HepG2 (cell line): ENCODE measurements around the gene NIPAL1. TPM values are rescaled to one million over a fixed set of nuclear protein-coding genes. Genes with fewer than 3 reads are reported as not detected.

Experiments
- ATAC-seq: fragments of 200-7000 bp; cut with Tn5 transposase; 3 replicates; pipeline ENCODE4 v1.9.1; 2020; ENCODE audit warnings: mild to moderate bottlenecking, moderate library complexity
- BruUV-seq: library from RNA; stranded (reverse); fragments of 400-500 nt; replicated peaks from 2 replicates; lab custom pipeline; 2021; lab: Mats Ljungman, UMichigan
- CTCF ChIA-PET: fragments of 300-600 bp; formaldehyde crosslinking; extraction: SDS; loops from one replicate; lab custom pipeline; 2021; ENCODE audit warnings: low total read pairs, inconsistent platforms, low intra/inter-chr PET ratio; lab: Yijun Ruan, JAX
- POLR2A ChIA-PET: fragments of 350-600 bp; sonication (Branson Sonifier 250); formaldehyde crosslinking; loops from one replicate; lab custom pipeline; 2020; ENCODE audit warnings: antibody characterized with exemption, inconsistent platforms; lab: Yijun Ruan, JAX
- DNase-seq: peaks from one replicate; pipeline ENCODE4 v3.0.0-alpha.2; 2015; ENCODE audit warnings: low spot score
- FAIRE-seq: peaks from 3 replicates; lab custom pipeline; 2011; peaks lifted over from hg19 to GRCh38; lab: Jason Lieb, UNC
- H2AFZ ChIP-seq: one replicate; pipeline ENCODE4 v1.6.1; 2011; ENCODE audit warnings: low read length, inconsistent platforms
- H3K27ac ChIP-seq: fragments of 300-600 bp; 3 replicates; pipeline ENCODE4 v1.8.0; 2011; ENCODE audit warnings: mixed run types, mild to moderate bottlenecking, mixed read lengths, low read length, inconsistent platforms; ENCODE audit not compliant: insufficient read depth; ENCODE audit errors: extremely low read length
- H3K27me3 ChIP-seq, 2 experiments: fragments of 200-600 bp in 1 of 2; 2 replicates in 1 of 2; 3 replicates in 1 of 2; pipeline versions ENCODE4 v1.6.0 to v1.8.0; 2011; ENCODE audit warnings: low read length in 2 of 2, mild to moderate bottlenecking in 2 of 2, moderate library complexity in 2 of 2, inconsistent platforms in 1 of 2; ENCODE audit not compliant: insufficient read depth in 2 of 2, control insufficient read depth in 1 of 2
- H3K36me3 ChIP-seq, 2 experiments: fragments of 200-600 bp in 1 of 2; replicated peaks in 1 of 2; 2 replicates in 1 of 2; 3 replicates in 1 of 2; pipeline versions ENCODE4 v1.5.1 to v1.8.0; 2011; ENCODE audit warnings: low read length in 2 of 2, inconsistent platforms in 1 of 2; ENCODE audit not compliant: insufficient read depth in 2 of 2, control insufficient read depth in 1 of 2
- H3K4me1 ChIP-seq: 2 replicates; pipeline ENCODE4 v1.5.1; 2012; ENCODE audit warnings: low read length, inconsistent platforms; ENCODE audit not compliant: insufficient read depth
- H3K4me2 ChIP-seq: 2 replicates; pipeline ENCODE4 v1.6.0; 2011; ENCODE audit warnings: low read depth, low read length, inconsistent platforms
- H3K4me3 ChIP-seq, 3 experiments: fragments of 200-600 bp in 1 of 3; sonication (generic), shearing (Covaris generic) in 1 of 3; replicated peaks in 1 of 3; 2 replicates each; pipeline ENCODE4 v1.5.1; 2011 to 2016; ENCODE audit warnings: low read length in 3 of 3, inconsistent platforms in 2 of 3, low read depth in 2 of 3, mild to moderate bottlenecking in 2 of 3, control low read depth in 1 of 3, mixed read lengths in 1 of 3; ENCODE audit not compliant: insufficient read depth in 1 of 3
- H3K79me2 ChIP-seq: one replicate; pipeline ENCODE4 v1.6.1; 2011; ENCODE audit warnings: low read length, inconsistent platforms; ENCODE audit not compliant: insufficient read depth
- H3K9ac ChIP-seq: 2 replicates; pipeline ENCODE4 v1.6.0; 2011; ENCODE audit warnings: mild to moderate bottlenecking, low read depth, low read length, inconsistent platforms; ENCODE audit not compliant: insufficient read depth
- H3K9me3 ChIP-seq: 2 replicates; pipeline ENCODE4 v1.5.1; 2012; ENCODE audit warnings: mild to moderate bottlenecking, low read length
- H4K20me1 ChIP-seq: 2 replicates; pipeline ENCODE4 v1.6.0; 2011; ENCODE audit warnings: inconsistent platforms, mild to moderate bottlenecking, low read length, moderate library complexity; ENCODE audit not compliant: insufficient read depth
- ATF6 ChIP-seq: sonication (generic); formaldehyde crosslinking; conservative IDR thresholded peaks from 2 replicates; pipeline ENCODE4 v1.4.0; 2020; ENCODE audit warnings: missing genetic modification reagents
- CREB1 ChIP-seq, 2 experiments: fragments of 450-650 bp in 1 of 2; IDR thresholded peaks; 2 replicates each; pipeline ENCODE4 v1.6.1; 2016 to 2017; ENCODE audit warnings: control low read depth in 1 of 2, mild to moderate bottlenecking in 1 of 2, missing compliant biosample characterization in 1 of 2, missing genetic modification characterization in 1 of 2
- FOXP4 ChIP-seq: sonication (generic); formaldehyde crosslinking; IDR thresholded peaks from 2 replicates; pipeline ENCODE4 v1.4.0; 2020; ENCODE audit warnings: missing genetic modification reagents
- JUND ChIP-seq: sonication (generic); formaldehyde crosslinking; IDR thresholded peaks from 2 replicates; pipeline ENCODE4 v1.8.0; 2022; ENCODE audit warnings: mild to moderate bottlenecking, missing genetic modification reagents
- MAFK ChIP-seq, 2 experiments: IDR thresholded peaks in 1 of 2; conservative IDR thresholded peaks in 1 of 2; 2 replicates each; pipeline ENCODE4 v1.6.1; 2011; ENCODE audit warnings: improper control_type of control experiment in 2 of 2, low read length in 2 of 2
- MTA3 ChIP-seq: sonication (generic); formaldehyde crosslinking; IDR thresholded peaks from 2 replicates; pipeline ENCODE4 v1.4.0; 2020; ENCODE audit warnings: missing genetic modification reagents
- NR2F2 ChIP-seq: IDR thresholded peaks from 2 replicates; pipeline ENCODE4 v1.6.1; 2012; ENCODE audit warnings: low read depth, inconsistent platforms, borderline replicate concordance
- PHF8 ChIP-seq: sonication (generic); formaldehyde crosslinking; IDR thresholded peaks from 2 replicates; pipeline ENCODE4 v1.5.0; 2020; ENCODE audit warnings: missing genetic modification reagents
- REST ChIP-seq, 2 experiments: IDR thresholded peaks; 2 replicates each; pipeline ENCODE4 v1.6.1; 2011 to 2012; ENCODE audit warnings: low read length in 2 of 2, borderline replicate concordance in 1 of 2, low read depth in 1 of 2, mild to moderate bottlenecking in 1 of 2, moderate library complexity in 1 of 2
- XBP1 ChIP-seq: sonication (generic); formaldehyde crosslinking; IDR thresholded peaks from 2 replicates; pipeline ENCODE4 v1.5.0; 2020; ENCODE audit warnings: missing genetic modification reagents
- ZBTB10 ChIP-seq: sonication (generic); formaldehyde crosslinking; IDR thresholded peaks from 2 replicates; pipeline ENCODE4 v1.4.0; 2020; ENCODE audit warnings: missing genetic modification reagents, borderline replicate concordance
- ZNF354B ChIP-seq: sonication (generic); formaldehyde crosslinking; IDR thresholded peaks from 2 replicates; pipeline ENCODE4 v1.8.0; 2022; ENCODE audit warnings: mild to moderate bottlenecking, missing genetic modification reagents
- WGBS: methylation state at CpG from one replicate; pipeline ENCODE4 v1.1.6; 2017; ENCODE audit warnings: low lambda C conversion rate; 5-methylcytosine and 5-hydroxymethylcytosine counted together
- in situ Hi-C: cut with HindIII; loops from 2 replicates; pipeline ENCODE4 v1.10.0; 2017; ENCODE audit warnings: low pct_unique_long_range_greater_than_20kb; ENCODE audit not compliant: extremely low pct_ligation_motif_present
- intact Hi-C: fragments of 100-400 bp; cut with micrococcal nuclease; formaldehyde crosslinking; loops from one replicate; pipeline ENCODE4 v1.10.0; 2022; ENCODE audit not compliant: unreplicated experiment
- polyA plus RNA-seq, 8 experiments: library from polyadenylated mRNA; depleted of rRNA in 3 of 8; stranded (reverse) in 7 of 8; unstranded in 1 of 8; fragments of >200 nt; fragmentation: Illumina TruSeq in 4 of 8; extraction: Trizol in 4 of 8; gene quantifications; 2 replicates each; pipeline versions ENCODE4 v1.2.1 to v1.2.3, GENCODE V29; 2011 to 2016; ENCODE audit warnings: low read depth in 4 of 8, missing spikeins in 1 of 8, mixed read lengths in 1 of 8; ENCODE audit not compliant: insufficient read depth in 1 of 8
- total RNA-seq, 5 experiments: library from RNA; depleted of rRNA; stranded (reverse); fragments of >200 nt; fragmentation: Illumina TruSeq; extraction: Trizol; gene quantifications; 2 replicates each; pipeline ENCODE4 v1.2.3, GENCODE V29; 2016; ENCODE audit warnings: low read depth in 1 of 5

Gene NIPAL1
- total and polyA plus RNA-seq, 2 of the 13 experiments (the other 11 are each of a cell fraction or from before 2014, with no cell fraction given), result 1.4 to 3.4 TPM

GRCh38 chr4:47972721-47973120 is 43.9 kb upstream of the NIPAL1 start:
- Histone ChIP-seq H3K36me3 (no peaks in the 10 kb centered on the region), H3K9me3 (no peaks in the 10 kb centered on the region), H3K9ac (no peak overlapping the region), H3K27me3 (no peaks in the 10 kb centered on the region), H3K4me1 (no peaks in the 10 kb centered on the region), H4K20me1 (no peaks in the 10 kb centered on the region), H3K4me2 (no peak overlapping the region), H3K4me3 (no peak overlapping the region), H3K79me2 (no peaks in the 10 kb centered on the region), H2AFZ (no peak overlapping the region), H3K27ac (no peak overlapping the region)
- ATAC-seq (no peak), DNase-seq (no peak), FAIRE-seq (no peak)
- 78% methylated on average over 1 of the region's 1 CpG for WGBS
- in situ Hi-C loops, result no loop called here
- TF ChIP-seq XBP1, result no peak
- no peak for TF ChIP-seq NR2F2
- TF ChIP-seq CREB1 (IDR thresholded peaks at IDR 0.05), result no peak
- no peak for TF ChIP-seq CREB1 (CRISPR knock-in tag; IDR thresholded peaks at IDR 0.05)
- no peak for TF ChIP-seq JUND (CRISPR knock-in tag)
- no peak for TF ChIP-seq FOXP4 (CRISPR knock-in tag)
- TF ChIP-seq REST (IDR thresholded peaks at IDR 0.05; ENCODE audit: borderline replicate concordance in 1 of 2, low read depth in 1 of 2, low read length in 2 of 2), result no peak
- no peak for TF ChIP-seq MTA3
- TF ChIP-seq ZNF354B, result no peak
- TF ChIP-seq ZBTB10 (CRISPR knock-in tag), result no peak
- no peak for TF ChIP-seq MAFK (conservative IDR thresholded peaks at IDR 0.05 in 1 of 2, IDR thresholded peaks at IDR 0.05 in 1 of 2; ENCODE audit: low read length in 2 of 2)
- TF ChIP-seq PHF8 (CRISPR knock-in tag), result no peak
- no peak for TF ChIP-seq ATF6 (CRISPR knock-in tag)
- POLR2A ChIA-PET, result no interaction called here
- CTCF ChIA-PET, result no interaction called here
- intact Hi-C loops, result no loop called here
- no TSS peak for BruUV-seq
